ENCODE results near the gene CXorf49.
"Not testable (repeated sequence)": the region's sequence is repeated elsewhere in the genome, so short reads cannot be mapped to it uniquely, and the experiment has no call there.

CXorf49 gene

GRCh38 chrX:71718185-71718584 is at the start of gene CXorf49:
Gene CXorf49 (minus strand): TSS chrX:71718285. CDS start chrX:71718151, 134 bp downstream.
- DNase-seq = not testable (repeated sequence)

GRCh38 chrX:71767134-71767533 is 49.0 kb upstream of the CXorf49 start:
- DNase-seq = not testable (repeated sequence)

DNA sequence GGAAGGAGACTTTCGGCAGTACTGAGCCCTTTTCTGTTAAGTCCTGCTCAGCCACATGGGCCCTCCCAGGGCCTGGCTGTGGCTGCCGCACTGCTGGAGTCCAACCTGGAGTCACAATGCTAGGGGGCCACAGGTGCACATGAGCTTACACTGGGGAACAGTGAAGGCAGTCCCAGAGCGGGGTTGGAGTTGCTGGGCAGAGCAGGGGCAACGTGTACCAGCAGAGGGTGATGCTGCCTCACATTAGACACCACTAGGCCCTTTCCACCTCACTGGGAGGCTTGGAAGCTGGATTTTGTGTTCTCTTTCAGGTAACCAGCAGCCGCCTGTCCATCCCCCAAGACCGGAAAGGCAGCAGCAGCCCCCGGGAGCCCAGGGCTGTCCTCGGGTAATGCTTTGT is 47.5 kb upstream of the CXorf49 start:
- not testable (repeated sequence) for DNase-seq

GRCh38 chrX:71764832-71765231 is 46.7 kb upstream of the CXorf49 start:
- DNase-seq = not testable (repeated sequence)

DNA sequence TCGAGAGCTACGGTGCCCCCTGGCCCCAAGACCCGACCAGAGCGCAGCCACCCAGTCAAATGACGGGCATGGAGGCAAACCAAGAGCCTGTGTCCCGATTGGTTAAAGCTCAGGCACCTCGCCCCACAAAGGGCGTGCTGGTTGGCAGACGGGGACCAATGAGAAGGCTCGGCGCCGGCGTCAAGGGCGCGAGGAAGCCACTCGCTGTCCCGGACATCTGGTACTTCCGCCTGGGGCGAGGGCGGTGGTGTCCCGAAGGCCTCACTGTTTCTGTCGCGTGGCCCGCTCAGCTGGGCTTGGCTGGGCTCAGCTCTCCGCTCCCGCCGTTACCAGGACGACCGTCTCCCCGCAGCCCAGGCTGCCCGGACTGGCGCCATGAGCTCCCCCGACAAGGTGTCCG is 45.0 kb upstream of the CXorf49 start, which contains the start of gene CXorf49B:
TSS of gene CXorf49B (plus strand) at position 301 of the 400 bp plus-strand sequence. CDS start at position 376, 75 bp downstream.
- DNase-seq = not testable (repeated sequence)

GRCh38 chrX:71760688-71761281 is 42.7 kb upstream of the CXorf49 start:
- not testable (repeated sequence) for DNase-seq

GRCh38 chrX:71720289-71720886 is 2.3 kb upstream of the CXorf49 start:
- not testable (repeated sequence) for DNase-seq

- DNase-seq = not testable (repeated sequence)
Measured at GRCh38 chrX:71719195-71719594, 1.1 kb upstream of the CXorf49 start.

GRCh38 chrX:71716323-71716722 is 1.8 kb downstream of the CXorf49 start:
- DNase-seq = not testable (repeated sequence)

- not testable (repeated sequence) for DNase-seq
Measured at GRCh38 chrX:71715551-71715950, 2.5 kb downstream of the CXorf49 start.

DNA sequence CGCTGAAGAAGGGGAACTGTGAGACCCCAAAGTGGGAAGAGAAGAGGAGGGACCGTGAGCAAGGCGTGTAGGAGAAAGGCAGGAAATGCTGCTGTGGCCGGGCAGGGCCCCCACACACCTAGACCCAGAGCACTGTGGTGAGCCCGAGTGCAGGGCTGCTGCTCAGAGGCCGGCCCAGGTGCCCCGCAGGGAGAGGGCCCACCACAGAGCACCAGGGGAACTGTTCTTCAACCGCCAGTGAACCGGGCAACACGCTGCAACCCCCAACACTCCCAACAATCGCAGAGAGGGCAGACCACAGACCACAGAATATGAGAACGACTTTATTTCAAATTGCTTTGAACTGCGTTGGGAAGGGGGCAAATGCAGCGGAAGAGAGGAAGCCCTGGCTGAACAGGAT is 4.0 kb downstream of the CXorf49 start:
- not testable (repeated sequence) for DNase-seq

DNA sequence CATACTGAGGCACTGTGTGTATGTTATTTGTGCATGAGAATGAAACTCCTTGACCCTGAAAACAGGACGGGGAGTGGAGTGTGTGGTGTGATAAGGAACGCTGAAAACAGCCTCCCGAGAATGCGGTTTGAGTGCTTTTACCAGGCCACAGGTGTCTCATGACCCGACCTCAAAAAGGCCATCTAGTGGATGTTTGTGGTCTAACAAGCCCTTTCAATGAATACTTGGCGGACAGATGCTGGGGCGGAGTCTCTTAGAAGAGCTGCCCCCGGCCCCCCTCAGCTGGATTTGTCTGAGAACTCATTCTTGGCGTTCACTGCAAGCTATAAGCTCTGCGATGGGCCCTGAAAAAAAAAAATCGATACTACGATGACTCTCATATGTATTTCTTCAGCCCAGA is 15.2 kb downstream of the CXorf49 start:
- DNase-seq = not testable (repeated sequence)

GRCh38 chrX:71699023-71699344 is 19.1 kb downstream of the CXorf49 start:
- DNase-seq = not testable (repeated sequence)

DNA sequence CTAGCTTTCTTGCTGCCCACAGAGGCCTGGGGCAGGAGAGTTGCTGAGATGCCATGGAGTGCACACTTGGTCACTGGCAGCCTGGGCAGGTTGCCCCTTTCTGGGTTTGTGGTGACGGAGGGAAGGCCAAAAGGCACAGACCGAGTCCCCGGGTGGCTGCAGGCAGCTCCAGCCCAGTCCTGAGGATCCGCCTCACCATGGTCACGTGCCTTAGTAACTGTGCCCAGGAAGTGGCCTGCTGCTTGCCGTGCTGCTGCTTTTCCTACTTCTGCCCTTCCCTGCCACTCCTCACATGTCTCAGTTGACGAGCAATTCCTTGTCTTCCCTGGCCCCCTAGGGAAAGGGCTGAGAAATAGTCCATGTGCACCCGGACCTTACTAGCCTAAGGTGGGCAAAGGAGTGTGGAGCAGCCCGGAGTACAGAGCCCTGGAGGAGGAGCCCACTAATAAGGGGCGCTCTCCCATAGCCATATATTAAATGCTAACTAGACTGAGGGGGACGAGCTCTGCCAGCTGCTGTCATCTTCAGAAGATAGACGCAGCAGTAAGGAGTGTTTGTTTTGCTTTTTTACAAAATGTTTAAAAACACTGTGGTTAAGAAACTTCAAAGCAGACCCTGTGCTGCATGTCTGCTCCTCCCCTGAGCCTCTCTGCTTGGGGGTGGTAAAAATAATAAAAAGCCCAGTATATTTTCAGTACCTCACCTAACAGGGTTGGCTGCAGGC is 19.6 kb downstream of the CXorf49 start:
- DNase-seq = not testable (repeated sequence)

- not testable (repeated sequence) for DNase-seq
Measured at GRCh38 chrX:71697466-71698298, 20.4 kb downstream of the CXorf49 start.

GRCh38 chrX:71696641-71697465 is 21.2 kb downstream of the CXorf49 start:
- not testable (repeated sequence) for DNase-seq

DNA sequence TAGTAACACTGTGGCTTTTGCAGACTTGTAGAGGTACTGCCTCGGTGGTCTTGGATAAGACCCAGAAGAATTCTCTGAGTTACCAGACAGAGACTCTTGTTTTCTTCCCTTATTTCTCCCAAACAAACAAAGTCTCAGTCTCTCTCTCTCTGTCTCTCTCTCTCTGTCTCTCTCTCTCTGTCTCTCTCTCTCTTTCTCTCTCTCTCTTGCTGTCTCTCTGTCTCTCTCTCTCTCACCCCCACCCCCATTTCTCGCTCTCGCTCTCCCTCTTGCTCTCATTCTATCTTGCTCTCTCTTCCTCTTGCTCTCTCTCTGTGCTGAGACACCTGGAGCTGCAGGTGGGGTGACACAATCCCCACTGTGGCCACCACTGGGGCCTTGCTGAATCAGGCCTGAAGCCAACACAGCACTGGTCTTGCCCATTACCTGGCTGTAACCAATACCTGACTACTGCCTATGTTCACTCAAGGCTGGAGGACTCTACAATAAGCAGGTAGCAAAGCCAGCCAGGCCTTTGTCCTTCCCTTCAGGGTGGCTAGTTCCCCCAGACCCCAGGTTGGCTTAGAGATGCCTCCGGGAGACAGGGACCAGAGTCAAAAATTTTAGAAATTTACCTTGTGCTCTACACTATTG is 38.4 kb downstream of the CXorf49 start:
- no peak for DNase-seq

- DNase-seq = not testable (repeated sequence)
Measured at GRCh38 chrX:71677195-71677594, 40.9 kb downstream of the CXorf49 start.

DNA sequence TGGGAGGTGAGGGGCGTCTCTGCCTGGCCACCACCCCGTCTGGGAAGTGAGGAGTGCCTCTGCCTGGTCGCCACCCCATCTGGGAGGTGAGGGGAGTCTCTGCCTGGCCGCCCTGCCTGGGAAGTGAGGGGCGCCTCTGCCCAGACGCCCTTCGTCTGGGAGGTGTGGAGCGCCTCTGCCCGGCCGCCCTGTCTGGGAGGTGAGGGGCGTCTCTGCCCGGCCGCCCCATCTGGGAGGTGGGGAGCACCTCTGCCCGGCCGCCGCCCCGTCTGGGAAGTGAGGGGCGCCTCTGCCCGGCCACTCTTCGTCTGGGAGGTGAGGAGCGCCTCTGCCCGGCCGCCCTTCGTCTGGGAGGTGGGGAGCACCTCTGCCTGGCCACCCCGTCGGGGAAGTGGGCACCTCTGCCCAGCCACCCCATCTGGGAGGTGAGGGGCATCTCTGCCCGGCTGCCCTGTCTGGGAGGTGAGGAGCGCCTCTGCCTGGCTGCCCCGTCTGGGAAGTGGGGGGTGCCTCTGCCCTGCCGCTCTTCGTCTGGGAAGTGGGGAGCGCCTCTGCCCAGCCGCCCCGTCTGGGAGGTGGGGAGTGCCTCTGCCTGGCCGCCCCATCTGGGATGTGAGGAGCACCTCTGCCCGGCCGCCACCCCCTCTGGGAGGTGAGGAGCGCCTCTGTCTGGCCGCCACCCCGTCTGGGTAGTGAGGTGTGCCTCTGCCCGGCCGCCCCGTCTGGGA is 41.9 kb downstream of the CXorf49 start:
- not testable (repeated sequence) for DNase-seq

GRCh38 chrX:71675636-71676035 is 42.4 kb downstream of the CXorf49 start:
- not testable (repeated sequence) for DNase-seq

DNA sequence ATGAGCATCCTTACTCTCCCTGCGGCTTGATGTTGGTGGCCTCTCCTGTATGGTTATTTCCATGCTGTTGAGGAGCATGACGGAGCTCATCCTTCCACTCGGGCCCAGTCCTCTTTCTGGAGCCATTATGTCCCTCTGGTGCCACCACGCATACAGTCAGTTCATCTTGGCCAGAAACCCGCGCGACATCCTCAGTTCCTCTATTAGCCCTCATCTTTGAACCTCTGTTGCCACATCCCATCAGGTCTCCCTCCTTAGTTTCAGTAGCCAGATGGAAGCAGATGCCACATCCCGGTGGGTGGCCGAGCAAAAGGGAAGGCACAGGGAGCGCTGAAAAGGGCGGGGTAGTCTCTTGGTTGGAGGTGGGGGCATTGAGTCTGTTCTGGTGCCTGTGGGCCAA is 46.1 kb downstream of the CXorf49 start:
- no peak for DNase-seq
